Endothelial cell of umbilical vein (primary cell): ENCODE results near the gene CAMTA1.

Source experiments
- POLR2A ChIP-seq: IDR thresholded peaks from 2 replicates; pipeline ENCODE4 v1.6.1; 2012; ENCODE audit warnings: low read depth, mild to moderate bottlenecking, control low read depth, low read length
- POLR2AphosphoS5 ChIP-seq: IDR thresholded peaks from 2 replicates; pipeline ENCODE4 v1.6.1; 2012; ENCODE audit warnings: low read depth, mild to moderate bottlenecking, control low read depth, low read length, moderate library complexity; ENCODE audit not compliant: insufficient read depth
- TF ChIP-seq, protein P1 (sequence below), 2 donors: IDR thresholded peaks; 1 replicate in 1 of 2; 2 replicates in 1 of 2; pipeline ENCODE4 v1.5.1; 2011; ENCODE audit warnings: low read length in 2 of 2, mild to moderate bottlenecking in 2 of 2, moderate library complexity in 2 of 2, control low read depth in 1 of 2, inconsistent platforms in 1 of 2, low read depth in 1 of 2; ENCODE audit not compliant: insufficient read depth in 1 of 2; ENCODE audit errors: extremely low read depth in 1 of 2

DNA sequence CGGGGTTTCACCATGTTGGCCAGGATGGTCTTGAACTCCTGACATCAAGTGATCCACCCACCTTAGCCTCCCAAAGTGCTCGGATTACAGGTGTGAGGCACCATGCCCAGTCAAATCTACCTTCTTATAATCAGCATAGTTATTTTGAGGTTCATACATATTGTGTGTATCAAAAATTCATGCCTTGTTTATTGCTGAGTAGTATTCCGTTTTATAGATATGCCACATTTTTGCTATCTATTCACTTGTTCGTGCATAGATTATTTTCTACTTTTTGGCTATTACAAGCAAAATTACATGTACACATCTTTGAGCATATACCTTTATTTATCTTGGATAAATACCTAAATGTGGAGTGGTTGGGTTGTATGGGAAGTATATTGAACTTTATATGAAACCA is 344.9 kb downstream of the CAMTA1 start:
- TF ChIP-seq, protein P1, sequence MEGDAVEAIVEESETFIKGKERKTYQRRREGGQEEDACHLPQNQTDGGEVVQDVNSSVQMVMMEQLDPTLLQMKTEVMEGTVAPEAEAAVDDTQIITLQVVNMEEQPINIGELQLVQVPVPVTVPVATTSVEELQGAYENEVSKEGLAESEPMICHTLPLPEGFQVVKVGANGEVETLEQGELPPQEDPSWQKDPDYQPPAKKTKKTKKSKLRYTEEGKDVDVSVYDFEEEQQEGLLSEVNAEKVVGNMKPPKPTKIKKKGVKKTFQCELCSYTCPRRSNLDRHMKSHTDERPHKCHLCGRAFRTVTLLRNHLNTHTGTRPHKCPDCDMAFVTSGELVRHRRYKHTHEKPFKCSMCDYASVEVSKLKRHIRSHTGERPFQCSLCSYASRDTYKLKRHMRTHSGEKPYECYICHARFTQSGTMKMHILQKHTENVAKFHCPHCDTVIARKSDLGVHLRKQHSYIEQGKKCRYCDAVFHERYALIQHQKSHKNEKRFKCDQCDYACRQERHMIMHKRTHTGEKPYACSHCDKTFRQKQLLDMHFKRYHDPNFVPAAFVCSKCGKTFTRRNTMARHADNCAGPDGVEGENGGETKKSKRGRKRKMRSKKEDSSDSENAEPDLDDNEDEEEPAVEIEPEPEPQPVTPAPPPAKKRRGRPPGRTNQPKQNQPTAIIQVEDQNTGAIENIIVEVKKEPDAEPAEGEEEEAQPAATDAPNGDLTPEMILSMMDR (IDR thresholded peaks at IDR 0.05; ENCODE audit: extremely low read depth in 1 of 2, insufficient read depth in 1 of 2, low read depth in 1 of 2, low read length in 2 of 2) = no peak
- TF ChIP-seq POLR2AphosphoS5 = no peak
- no peak for TF ChIP-seq POLR2A
